Subcutaneous abdominal adipose tissue (tissue), 5 donors: ENCODE data around the gene LRRN2.

ENCODE experiments used
- H3K27ac ChIP-seq: one replicate; pipeline ENCODE4 v1.7.0; 2013; ENCODE audit warnings: low read depth, mild to moderate bottlenecking, inconsistent platforms, low read length, moderate library complexity
- H3K27me3 ChIP-seq, 5 donors: one replicate each; pipeline ENCODE4 v1.7.0; 2013; ENCODE audit warnings: low read length in 5 of 5, inconsistent platforms in 1 of 5; ENCODE audit not compliant: control insufficient read depth in 5 of 5, insufficient read depth in 4 of 5
- H3K36me3 ChIP-seq, 5 donors: one replicate each; pipeline ENCODE4 v1.7.0; 2013; ENCODE audit warnings: low read length in 5 of 5; ENCODE audit not compliant: control insufficient read depth in 5 of 5, insufficient read depth in 5 of 5
- H3K4me1 ChIP-seq, 5 donors: one replicate each; pipeline ENCODE4 v1.7.0; 2013; ENCODE audit warnings: low read length in 5 of 5, mild to moderate bottlenecking in 3 of 5, moderate library complexity in 1 of 5; ENCODE audit not compliant: control insufficient read depth in 5 of 5, insufficient read depth in 5 of 5
- H3K4me3 ChIP-seq, 5 donors: one replicate each; pipeline ENCODE4 v1.7.0; 2013; ENCODE audit warnings: low read length in 5 of 5, low read depth in 1 of 5
- H3K9ac ChIP-seq, 5 donors: one replicate each; pipeline ENCODE4 v1.7.0; 2013; ENCODE audit warnings: low read length in 5 of 5, mild to moderate bottlenecking in 4 of 5, moderate library complexity in 3 of 5
- H3K9me3 ChIP-seq, 5 donors: one replicate each; pipeline ENCODE4 v1.7.0; 2013; ENCODE audit warnings: low read length in 5 of 5; ENCODE audit not compliant: control insufficient read depth in 5 of 5
- donor health status: healthy.
- donor health status: healthy.
- donor health status: healthy.
- donor health status: healthy.
- donor health status: healthy.

Gene LRRN2

DNA sequence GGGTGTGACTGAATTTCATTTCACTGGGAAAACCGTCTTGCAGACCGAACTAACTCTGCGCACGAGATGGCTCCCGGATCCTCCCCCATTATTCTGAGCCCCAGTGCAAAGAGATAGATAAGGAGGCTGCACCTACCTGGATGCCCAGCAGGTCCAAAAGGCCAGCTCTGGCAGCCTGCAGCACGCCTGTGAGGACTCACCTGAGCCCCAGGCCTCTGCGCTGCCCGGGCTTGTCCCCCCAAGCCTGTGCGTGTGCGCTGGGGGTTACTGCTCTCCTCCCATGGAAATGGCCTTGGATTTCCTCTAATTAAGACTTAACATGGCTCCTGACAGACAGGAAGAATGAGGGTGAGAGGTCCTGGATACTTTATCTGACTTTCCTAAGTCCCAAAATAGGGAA lies 85.9 kb downstream of the LRRN2 start:
- H3K4me1 ChIP-seq: no peaks in the 10 kb centered on the region
- H3K27me3 ChIP-seq: peaks cover 0 to 3% (median 0%) of the 10 kb centered on the region in 5 donors
- H3K36me3 ChIP-seq: no peaks in the 10 kb centered on the region
- no peaks in the 10 kb centered on the region for H3K9me3 ChIP-seq
- no peak overlapping the region for H3K4me3 ChIP-seq
- no peak overlapping the region for H3K9ac ChIP-seq
- H3K27ac ChIP-seq: no peak overlapping the region

GRCh38 chr1:204599098-204599497 lies 86.4 kb downstream of the LRRN2 start:
- H3K9ac ChIP-seq: no peak overlapping the region
- H3K27me3 ChIP-seq: peaks cover 0 to 3% (median 0%) of the 10 kb centered on the region in 5 donors
- H3K36me3 ChIP-seq: no peaks in the 10 kb centered on the region
- H3K27ac ChIP-seq: no peak overlapping the region
- no peaks in the 10 kb centered on the region for H3K4me1 ChIP-seq
- no peaks in the 10 kb centered on the region for H3K9me3 ChIP-seq
- H3K4me3 ChIP-seq: no peak overlapping the region

GRCh38 chr1:204598319-204598969 lies 87.1 kb downstream of the LRRN2 start:
- Histone ChIP-seq H3K9me3 (no peaks in the 10 kb centered on the region), H3K27ac (no peak overlapping the region), H3K4me1 (no peaks in the 10 kb centered on the region), H3K9ac (no peak overlapping the region), H3K36me3 (no peaks in the 10 kb centered on the region), H3K27me3 (peaks cover 0 to 3% (median 0%) of the 10 kb centered on the region in 5 donors), H3K4me3 (no peak overlapping the region)

GRCh38 chr1:204592246-204592948 lies 93.1 kb downstream of the LRRN2 start:
- no peak overlapping the region for H3K4me3 ChIP-seq
- H3K9me3 ChIP-seq: no peaks in the 10 kb centered on the region
- peaks cover 0 to 4% (median 0%) of the 10 kb centered on the region in 5 donors for H3K27me3 ChIP-seq
- H3K9ac ChIP-seq: no peak overlapping the region
- no peaks in the 10 kb centered on the region for H3K36me3 ChIP-seq
- no peak overlapping the region for H3K27ac ChIP-seq
- no peaks in the 10 kb centered on the region for H3K4me1 ChIP-seq

DNA sequence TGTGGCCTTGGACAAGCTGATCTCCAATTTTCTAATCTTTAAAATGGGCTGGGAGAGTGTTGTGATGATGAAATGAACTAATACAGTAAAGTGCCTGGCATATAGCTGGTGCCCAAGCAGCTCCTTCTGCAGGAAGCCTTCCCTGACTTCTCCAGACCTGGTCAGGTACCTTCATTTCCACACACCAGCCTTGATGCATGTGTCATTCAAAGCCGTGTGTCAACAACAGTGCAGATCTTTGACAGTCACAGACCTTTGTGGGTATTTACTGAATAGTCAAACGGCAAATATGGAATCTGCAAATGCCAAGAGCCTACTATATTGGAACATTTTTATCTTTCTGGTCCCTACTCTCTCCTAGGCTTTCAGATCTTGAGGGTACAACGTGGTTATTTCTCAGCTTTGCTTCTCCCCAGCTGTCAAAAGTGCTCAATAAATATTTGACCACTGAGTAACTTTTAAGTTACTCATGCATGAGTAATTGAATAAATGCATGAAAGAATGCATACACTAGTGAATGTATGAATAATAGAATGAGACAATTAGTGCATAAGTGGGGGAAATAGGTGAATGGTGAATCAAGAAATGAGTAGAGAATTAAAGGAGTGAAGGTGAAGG lies 94.0 kb downstream of the LRRN2 start:
- no peaks in the 10 kb centered on the region for H3K4me1 ChIP-seq
- H3K27me3 ChIP-seq: peaks cover 0 to 4% (median 0%) of the 10 kb centered on the region in 5 donors
- H3K9ac ChIP-seq: no peak overlapping the region
- H3K27ac ChIP-seq: no peak overlapping the region
- H3K4me3 ChIP-seq: no peak overlapping the region
- H3K36me3 ChIP-seq: no peaks in the 10 kb centered on the region
- H3K9me3 ChIP-seq: no peaks in the 10 kb centered on the region

DNA sequence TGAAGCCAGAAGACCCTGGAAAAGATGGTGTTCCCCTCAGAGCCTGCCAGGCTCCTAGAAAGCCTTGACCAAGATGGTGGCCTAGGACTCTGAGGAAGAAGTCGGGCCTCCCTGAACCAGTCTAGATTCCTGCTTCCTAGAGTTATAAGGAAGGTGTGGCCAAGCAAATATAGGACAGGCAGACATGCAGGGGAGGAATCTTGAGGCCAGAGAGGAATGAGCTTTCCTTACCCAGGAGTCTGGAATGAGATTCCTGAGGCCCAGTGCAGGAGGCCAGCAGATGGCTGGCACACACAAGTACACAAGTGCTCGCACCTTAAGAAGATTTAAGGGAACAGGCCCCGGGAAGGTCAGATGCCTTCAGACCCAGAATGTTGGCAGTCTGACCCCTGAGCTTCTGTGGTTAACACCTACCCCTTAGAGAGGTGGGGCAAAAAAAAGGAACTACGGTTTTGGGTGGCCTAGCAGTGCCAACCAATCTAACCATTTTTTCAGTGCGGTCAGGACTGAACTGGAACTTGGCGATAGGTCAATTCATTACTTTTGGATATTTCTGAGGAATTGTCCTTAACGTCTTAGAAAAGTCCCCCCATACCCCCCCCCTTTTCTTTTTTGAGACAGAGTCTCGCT lies 96.0 kb downstream of the LRRN2 start:
- Histone ChIP-seq H3K27me3 (peaks cover 0 to 4% (median 0%) of the 10 kb centered on the region in 5 donors), H3K4me1 (no peaks in the 10 kb centered on the region), H3K4me3 (no peak overlapping the region), H3K36me3 (no peaks in the 10 kb centered on the region), H3K27ac (no peak overlapping the region), H3K9me3 (no peaks in the 10 kb centered on the region), H3K9ac (no peak overlapping the region)

DNA sequence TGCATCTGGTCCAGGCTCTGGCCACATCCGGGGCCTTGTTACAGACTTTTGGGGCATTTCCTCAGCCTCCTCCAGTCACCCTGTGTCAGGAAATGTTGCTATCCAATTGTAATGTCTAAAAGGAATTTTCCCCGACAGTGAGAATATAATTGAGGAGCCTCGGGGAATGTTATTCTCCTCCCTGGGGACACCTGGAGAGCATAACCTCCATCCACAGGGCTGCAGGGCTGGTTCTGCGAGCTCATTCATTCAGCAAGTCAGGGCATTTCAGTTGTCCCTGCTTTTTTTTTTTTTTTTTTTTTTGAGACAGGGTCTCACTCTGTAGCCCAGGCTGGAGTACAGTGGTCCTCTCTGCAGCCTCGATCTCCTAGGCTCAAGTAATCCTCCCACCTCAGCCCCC lies 96.7 kb downstream of the LRRN2 start:
- no peak overlapping the region for H3K9ac ChIP-seq
- H3K36me3 ChIP-seq: no peaks in the 10 kb centered on the region
- no peak overlapping the region for H3K4me3 ChIP-seq
- peaks cover 0 to 4% (median 0%) of the 10 kb centered on the region in 5 donors for H3K27me3 ChIP-seq
- no peaks in the 10 kb centered on the region for H3K9me3 ChIP-seq
- no peak overlapping the region for H3K27ac ChIP-seq
- H3K4me1 ChIP-seq: no peaks in the 10 kb centered on the region

- no peaks in the 10 kb centered on the region for H3K9me3 ChIP-seq
- H3K4me3 ChIP-seq: no peak overlapping the region
- H3K27ac ChIP-seq: no peak overlapping the region
- no peak overlapping the region for H3K9ac ChIP-seq
- H3K27me3 ChIP-seq: peaks cover 0 to 4% (median 0%) of the 10 kb centered on the region in 5 donors
- H3K36me3 ChIP-seq: no peaks in the 10 kb centered on the region
- H3K4me1 ChIP-seq: no peaks in the 10 kb centered on the region
These were observed 97.9 kb downstream of the LRRN2 start for GRCh38 chr1:204587621-204588020.

DNA sequence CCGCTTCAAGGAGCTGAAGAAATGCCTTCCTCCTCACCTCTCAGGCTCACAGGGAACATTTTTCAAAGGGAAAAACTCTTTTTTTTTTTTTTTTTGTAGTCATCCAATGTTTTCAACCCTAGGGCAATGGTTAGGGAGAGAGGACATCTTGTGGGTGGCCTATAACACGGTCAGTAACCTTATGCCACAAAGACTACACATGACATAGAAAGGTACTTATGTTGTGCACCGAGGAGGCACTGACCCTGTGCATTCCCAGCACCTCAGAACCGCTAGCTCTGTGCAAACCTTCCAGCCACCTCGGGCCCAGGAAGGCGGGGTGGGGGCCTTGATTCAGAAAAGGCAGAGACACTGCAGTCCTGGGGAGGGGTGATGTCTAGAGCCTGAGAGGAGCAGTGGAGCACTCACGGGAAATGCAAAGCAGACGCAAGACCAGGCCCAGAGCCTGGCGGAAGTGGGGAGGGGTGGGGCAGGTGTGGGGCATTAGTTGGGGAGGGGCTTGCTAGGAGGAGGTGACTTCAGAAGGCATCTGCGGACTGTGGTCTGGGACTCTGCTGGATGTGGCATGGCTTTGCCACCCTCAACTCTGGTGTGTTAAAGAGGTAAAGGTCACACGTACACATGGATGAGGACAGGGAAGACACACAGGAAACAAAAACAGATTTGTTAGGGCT lies 100.7 kb downstream of the LRRN2 start:
- H3K27ac ChIP-seq: no peak overlapping the region
- H3K9ac ChIP-seq: no peak overlapping the region

More for the DNA sequence above, 100.7 kb downstream of the LRRN2 start:
- no peaks in the 10 kb centered on the region for H3K9me3 ChIP-seq
- no peaks in the 10 kb centered on the region for H3K4me1 ChIP-seq
- no peaks in the 10 kb centered on the region for H3K36me3 ChIP-seq
- no peak overlapping the region for H3K4me3 ChIP-seq
- no peaks in the 10 kb centered on the region for H3K27me3 ChIP-seq
